NOMO-1 treated with DMSO at 0.1 percent for 48 hours (cell line): ENCODE results near the gene LARGE1.

Experiments
- DNase-seq: peaks from one replicate; lab custom pipeline; 2025; ENCODE audit not compliant: unreplicated experiment; lab: John Stamatoyannopoulos, UW

The LARGE1 gene

DNA sequence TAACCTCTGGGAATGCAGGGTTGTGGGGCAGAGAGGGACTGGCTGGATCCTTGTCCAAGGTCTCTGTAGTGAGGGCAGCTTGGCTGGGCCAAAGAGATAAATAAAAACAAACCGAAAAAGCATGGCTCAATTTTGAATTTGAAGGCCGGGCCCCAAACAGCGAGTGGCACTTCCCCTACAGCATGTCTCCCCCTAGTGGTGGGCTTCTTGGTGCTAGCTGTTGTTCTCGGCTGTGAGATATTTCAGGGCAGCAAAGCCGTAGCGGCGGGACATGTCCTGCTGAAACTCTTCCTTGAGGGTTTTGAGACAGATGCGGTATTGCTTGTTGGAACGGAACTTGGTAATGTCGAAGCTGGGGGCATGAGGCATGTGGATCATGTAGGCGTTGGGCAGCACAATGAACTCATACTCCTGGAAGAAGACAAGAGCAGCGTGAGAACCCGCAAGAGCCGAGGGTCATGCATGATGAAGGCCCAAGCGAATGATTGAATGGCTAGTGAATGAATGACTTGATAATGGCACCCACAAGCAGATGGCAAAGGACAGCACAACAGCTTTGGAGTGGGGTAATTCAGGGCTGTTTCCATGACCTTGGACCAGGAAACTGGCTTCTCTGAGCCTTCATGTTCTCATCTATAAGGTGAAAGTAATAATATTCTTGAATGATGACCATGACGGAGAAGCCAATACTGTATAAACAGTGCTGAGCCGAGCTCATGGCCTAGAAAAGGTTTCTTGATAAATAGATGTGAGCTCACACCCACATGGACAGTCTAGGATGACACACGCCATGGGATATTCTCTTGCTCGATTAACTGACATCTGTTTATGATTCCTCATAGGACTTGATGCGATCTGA, 645.8 kb downstream of the LARGE1 start:
- DNase-seq: no peak

GRCh38 chr22:33272871-33273270, 647.4 kb downstream of the LARGE1 start:
- DNase-seq: no peak

GRCh38 chr22:33272180-33272579, 648.1 kb downstream of the LARGE1 start:
- DNase-seq: no peak

DNA sequence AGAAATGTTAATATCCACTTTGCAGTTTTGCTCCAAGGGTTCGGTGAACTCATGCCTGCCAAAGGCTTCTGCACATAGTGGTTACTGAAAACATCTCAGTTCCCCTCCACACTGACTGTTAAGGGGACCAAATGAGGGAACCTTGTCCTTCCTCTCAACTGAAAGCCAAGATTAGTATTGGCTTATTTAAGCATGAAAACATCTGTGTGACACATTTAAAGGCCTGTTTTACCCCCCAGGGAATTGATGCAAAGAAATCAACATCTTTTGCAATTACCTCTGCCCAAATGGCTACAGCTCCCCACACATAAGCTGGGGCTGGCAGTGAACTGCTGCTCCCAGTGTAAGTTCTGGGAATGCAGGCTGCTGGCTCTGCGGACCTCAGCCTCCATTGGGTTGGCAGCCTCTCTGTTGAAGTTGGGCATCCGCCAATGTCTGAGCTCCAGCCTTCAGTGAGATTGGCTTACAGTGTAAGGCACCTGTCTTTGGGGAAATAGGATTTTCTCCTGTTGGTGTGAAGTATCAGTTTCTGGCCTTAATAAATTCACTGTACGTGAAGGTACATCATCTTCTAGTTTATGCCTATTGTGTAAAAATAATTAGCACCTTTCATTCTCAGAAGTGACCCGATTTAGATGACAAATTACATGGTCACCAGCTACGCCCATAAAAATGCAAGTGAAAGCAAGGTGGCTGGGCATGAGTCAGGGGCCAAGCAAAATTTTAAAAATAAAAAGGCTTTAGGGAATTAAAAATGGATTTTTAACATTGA, 648.7 kb downstream of the LARGE1 start:
- no peak for DNase-seq

DNA sequence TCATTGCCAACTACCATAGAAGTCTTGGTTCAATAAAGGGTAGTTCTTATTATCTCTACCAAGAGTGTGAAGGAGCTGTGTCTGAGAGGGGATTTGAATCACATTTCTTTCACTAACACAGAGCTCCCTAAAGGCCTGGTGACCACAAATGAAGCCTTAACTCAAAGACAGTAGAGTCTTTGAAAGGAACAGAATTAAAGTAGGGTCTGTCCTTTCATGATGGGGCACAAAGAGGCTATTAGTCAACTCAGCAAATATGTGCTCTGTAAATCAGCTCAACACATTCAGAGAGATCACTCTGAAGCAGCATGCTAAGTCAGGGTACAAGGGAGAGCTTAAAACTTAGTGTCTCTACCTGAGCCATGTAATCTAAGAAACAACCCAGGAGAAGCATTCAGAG, 649.7 kb downstream of the LARGE1 start:
- DNase-seq: no peak

DNA sequence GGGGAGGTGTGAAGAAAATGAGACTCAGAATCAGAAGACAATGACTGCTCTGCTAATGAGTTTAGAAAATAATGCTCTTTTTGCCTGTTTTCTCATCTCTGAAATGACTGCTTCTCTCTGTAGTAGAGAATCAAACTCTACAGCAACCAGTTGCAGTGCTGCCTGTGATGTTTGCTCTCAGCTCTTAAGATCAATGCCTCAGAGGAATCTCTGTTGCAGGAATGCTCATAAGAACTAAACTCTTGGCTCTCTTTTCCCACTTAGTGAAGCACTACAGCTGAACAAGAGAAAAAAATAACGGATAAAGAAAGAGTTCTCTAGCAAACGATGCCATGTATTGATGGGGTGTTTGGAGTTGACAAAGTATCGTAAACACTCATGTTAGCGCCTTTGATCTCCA, 658.6 kb downstream of the LARGE1 start:
- DNase-seq: no peak

DNA sequence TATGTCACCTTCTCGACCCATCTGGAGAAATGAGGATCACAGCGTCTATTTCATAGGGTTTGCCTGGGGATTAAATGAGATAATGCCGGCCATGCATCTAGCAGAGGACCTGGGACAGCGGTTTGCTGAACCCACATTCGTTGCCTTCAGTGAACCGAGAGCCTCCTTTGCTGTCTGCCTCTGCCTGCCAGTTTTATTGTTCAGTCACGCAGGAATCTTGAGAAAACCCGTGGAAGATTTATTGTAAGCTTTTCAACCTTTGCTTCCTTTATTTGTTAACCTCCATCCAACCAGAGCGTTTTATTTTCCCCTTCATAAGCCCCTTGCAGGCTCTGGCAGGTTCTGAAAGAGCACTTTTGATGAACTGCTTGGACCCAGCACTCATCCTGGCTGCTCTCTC, 659.8 kb downstream of the LARGE1 start:
- no peak for DNase-seq

GRCh38 chr22:33255791-33256190, 664.5 kb downstream of the LARGE1 start:
- no peak for DNase-seq

DNA sequence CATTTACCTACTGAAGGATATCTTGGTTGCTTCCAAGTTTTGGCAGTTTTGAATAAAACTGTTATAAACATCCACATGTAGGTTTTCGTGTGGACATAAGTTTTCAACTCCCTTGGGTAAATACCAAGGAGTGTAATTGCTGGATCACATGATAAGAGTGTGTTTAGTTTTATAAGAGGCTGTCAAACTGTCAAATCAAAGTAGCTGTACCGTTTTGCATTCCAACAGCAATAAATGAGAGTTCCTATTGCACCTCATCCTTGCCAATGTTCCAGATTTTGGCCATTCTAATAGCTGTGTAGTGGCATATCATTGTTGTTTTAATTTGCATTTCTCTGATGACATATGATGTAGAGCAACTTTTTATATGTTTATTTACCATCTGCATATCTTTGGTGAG, 671.3 kb downstream of the LARGE1 start:
- DNase-seq: no peak

- DNase-seq: no peak
These were observed 672.5 kb downstream of the LARGE1 start for GRCh38 chr22:33247758-33248157.

DNA sequence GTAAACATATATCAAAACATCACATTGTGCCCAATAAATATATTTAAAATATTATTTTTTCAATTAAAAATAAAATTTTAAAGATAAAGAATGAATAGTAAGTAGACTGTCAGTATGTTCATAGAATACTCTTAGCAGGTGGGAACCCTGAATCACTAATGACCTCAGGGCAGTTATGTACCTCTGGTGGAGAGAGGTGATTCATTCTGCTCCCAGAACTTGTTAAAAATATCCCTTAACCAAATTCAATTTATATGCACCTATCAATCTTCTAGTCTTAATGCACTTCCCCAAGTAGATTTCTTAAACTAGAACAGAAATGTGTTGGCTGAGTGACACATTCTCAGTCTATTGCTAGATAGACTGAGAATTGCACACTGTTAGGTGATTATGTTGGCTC, 678.2 kb downstream of the LARGE1 start:
- DNase-seq: no peak

DNA sequence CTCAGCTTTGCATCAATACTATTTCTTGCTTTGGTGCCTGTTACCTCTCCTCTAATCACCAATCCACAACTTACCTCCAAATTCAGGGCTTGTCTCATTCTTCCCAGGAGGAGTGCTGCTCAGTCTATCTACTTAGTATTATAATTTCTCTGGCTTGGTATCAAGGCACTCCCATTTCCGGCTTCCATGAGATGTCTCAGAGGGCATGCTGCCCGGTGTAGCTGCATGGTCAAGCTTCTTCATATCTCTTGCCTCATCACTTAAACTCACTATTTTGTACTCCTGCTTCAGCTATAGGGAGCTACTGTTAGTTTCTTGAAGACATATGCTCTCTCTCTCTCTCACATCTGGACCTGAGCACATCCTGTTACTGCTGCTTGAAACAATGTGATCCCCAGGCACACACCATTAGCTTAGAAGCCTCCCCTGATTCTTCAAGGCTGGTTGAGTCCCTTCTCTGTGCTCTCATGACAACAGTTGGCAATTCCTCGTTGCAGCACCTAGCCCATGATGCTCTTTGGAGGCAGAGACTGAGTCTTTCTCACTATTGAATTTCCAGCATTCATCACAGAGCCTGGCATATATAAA, 679.3 kb downstream of the LARGE1 start:
- DNase-seq: no peak

- no peak for DNase-seq
These were observed 688.2 kb downstream of the LARGE1 start for GRCh38 chr22:33232071-33232470.

DNA sequence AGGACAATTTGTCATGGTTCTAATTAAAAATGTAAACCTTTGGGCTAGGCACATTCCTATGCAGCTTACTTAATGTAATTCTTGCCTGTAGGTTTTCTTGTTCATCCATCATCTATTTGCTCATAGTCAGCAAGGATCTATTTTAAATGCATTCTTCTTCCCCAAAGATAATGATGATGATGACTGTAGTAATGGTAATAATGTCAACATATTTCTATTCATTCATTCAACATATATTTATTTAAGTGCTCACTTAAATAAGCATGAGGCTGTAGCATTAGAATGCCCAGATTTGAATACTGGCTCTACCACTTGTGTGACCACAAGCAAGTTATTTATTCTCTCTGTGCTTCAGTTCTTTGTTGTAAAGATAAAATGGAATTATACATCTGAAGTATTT, 692.5 kb downstream of the LARGE1 start:
- DNase-seq: no peak

GRCh38 chr22:33224841-33225240, 695.4 kb downstream of the LARGE1 start:
- DNase-seq: no peak
